Loucy (cell line): Measurements from ENCODE around the gene DUSP28.

Experiments
- CTCF ChIP-seq: fragments of 200-600 bp; sonication (generic); conservative IDR thresholded peaks from 2 replicates; pipeline ENCODE4 v1.5.1; 2014; ENCODE audit warnings: mild to moderate bottlenecking, antibody characterized with exemption, low read length
- EZH2phosphoT487 ChIP-seq: fragments of 200-600 bp; IDR thresholded peaks from 2 replicates; pipeline ENCODE4 v1.6.1; 2018; ENCODE audit warnings: antibody characterized with exemption, mild to moderate bottlenecking, moderate library complexity, borderline replicate concordance

GRCh38 chr2:240586198-240586918 lies 26.2 kb downstream of the DUSP28 start, which contains the start of gene CAPN10:
- TF ChIP-seq CTCF (no peak), EZH2phosphoT487 (no peak)
